HEK293 (cell line): ENCODE measurements around the gene IL2RA.

Experiments
- CTCF ChIA-PET: fragments of 350-600 bp; formaldehyde crosslinking; extraction: SDS; loops from one replicate; lab custom pipeline; 2021; ENCODE audit warnings: antibody characterized with exemption; lab: Yijun Ruan, JAX
- POLR2A ChIA-PET: fragments of 300-600 bp; formaldehyde crosslinking; extraction: SDS; loops from one replicate; lab custom pipeline; 2020; ENCODE audit warnings: antibody characterized with exemption, inconsistent platforms; lab: Yijun Ruan, JAX
- H3K27ac ChIP-seq: fragments of 200-500 bp; sonication (Bioruptor generic); 2 replicates; pipeline ENCODE4 v1.5.1; 2014; ENCODE audit warnings: low read depth, low read length, control low read depth, inconsistent platforms; ENCODE audit errors: extremely low read depth
- H3K36me3 ChIP-seq, 2 experiments: fragments of 200-500 bp in 1 of 2; sonication (Bioruptor generic) in 1 of 2; 1 replicate in 1 of 2; 2 replicates in 1 of 2; pipeline ENCODE4 v1.5.1; 2014 to 2017; ENCODE audit warnings: inconsistent platforms in 2 of 2, low read length in 2 of 2; ENCODE audit not compliant: control insufficient read depth in 2 of 2, insufficient read depth in 1 of 2
- H3K4me1 ChIP-seq: fragments of 200-500 bp; sonication (Bioruptor generic); 2 replicates; pipeline ENCODE4 v1.5.1; 2014; ENCODE audit warnings: mild to moderate bottlenecking, low read length, inconsistent platforms; ENCODE audit not compliant: control insufficient read depth, insufficient read depth
- H3K4me3 ChIP-seq: 2 replicates; pipeline ENCODE4 v1.5.1; 2011; ENCODE audit warnings: low read depth, mild to moderate bottlenecking, control low read depth, low read length, moderate library complexity
- H3K9me3 ChIP-seq: fragments of 200-500 bp; sonication (Bioruptor generic); 2 replicates; pipeline ENCODE4 v1.5.1; 2014; ENCODE audit warnings: low read depth, low read length, inconsistent platforms; ENCODE audit not compliant: control insufficient read depth, insufficient read depth
- GLI4 ChIP-seq: fragments of 450-650 bp; formaldehyde crosslinking; IDR thresholded peaks from 2 replicates; pipeline ENCODE4 v1.5.1; 2016; ENCODE audit warnings: missing biosample characterization, missing genetic modification characterization
- ZBTB1 ChIP-seq: fragments of 450-650 bp; formaldehyde crosslinking; IDR thresholded peaks from 2 replicates; pipeline ENCODE4 v1.5.1; 2016; ENCODE audit warnings: missing biosample characterization, missing genetic modification characterization
- ZBTB11 ChIP-seq: fragments of 450-650 bp; formaldehyde crosslinking; conservative IDR thresholded peaks from 2 replicates; pipeline ENCODE4 v1.5.1; 2016; ENCODE audit warnings: low read depth, missing biosample characterization, missing genetic modification characterization
- ZFP41 ChIP-seq: fragments of 450-650 bp; formaldehyde crosslinking; IDR thresholded peaks from 2 replicates; pipeline ENCODE4 v1.5.1; 2016; ENCODE audit warnings: missing biosample characterization, missing genetic modification characterization, borderline replicate concordance
- ZNF266 ChIP-seq: fragments of 450-650 bp; formaldehyde crosslinking; IDR thresholded peaks from 2 replicates; pipeline ENCODE4 v1.5.1; 2016; ENCODE audit warnings: missing biosample characterization, missing genetic modification characterization, low read depth
- ZNF302 ChIP-seq: fragments of 450-650 bp; formaldehyde crosslinking; IDR thresholded peaks from 2 replicates; pipeline ENCODE4 v1.5.1; 2016; ENCODE audit warnings: missing biosample characterization, missing genetic modification characterization, low read depth
- ZNF341 ChIP-seq: fragments of 450-650 bp; formaldehyde crosslinking; IDR thresholded peaks from 2 replicates; pipeline ENCODE4; 2016; ENCODE audit warnings: low read depth, missing biosample characterization, missing genetic modification characterization
- ZNF510 ChIP-seq: fragments of 450-650 bp; formaldehyde crosslinking; IDR thresholded peaks from 2 replicates; pipeline ENCODE4 v1.5.1; 2018; ENCODE audit warnings: mild to moderate bottlenecking, missing genetic modification characterization, missing biosample characterization; ENCODE audit not compliant: insufficient replicate concordance
- ZNF600 ChIP-seq: fragments of 450-650 bp; formaldehyde crosslinking; IDR thresholded peaks from 2 replicates; pipeline ENCODE4 v1.5.1; 2016; ENCODE audit warnings: missing biosample characterization, missing genetic modification characterization
- ZNF624 ChIP-seq: fragments of 450-650 bp; formaldehyde crosslinking; IDR thresholded peaks from 2 replicates; pipeline ENCODE4 v1.5.1; 2017; ENCODE audit warnings: missing biosample characterization, missing genetic modification characterization
- ZNF664 ChIP-seq: fragments of 450-650 bp; formaldehyde crosslinking; IDR thresholded peaks from 2 replicates; pipeline ENCODE4 v1.5.1; 2016; ENCODE audit warnings: missing biosample characterization, missing genetic modification characterization
- ZNF670 ChIP-seq: fragments of 450-650 bp; formaldehyde crosslinking; IDR thresholded peaks from 2 replicates; pipeline ENCODE4 v1.5.1; 2016; ENCODE audit warnings: missing biosample characterization, missing genetic modification characterization, low read depth
- ZNF785 ChIP-seq: fragments of 450-650 bp; formaldehyde crosslinking; IDR thresholded peaks from 2 replicates; pipeline ENCODE4 v1.5.1; 2016; ENCODE audit warnings: missing biosample characterization, missing genetic modification characterization
- ZNF830 ChIP-seq: fragments of 450-650 bp; IDR thresholded peaks from 2 replicates; pipeline ENCODE4 v1.5.0; 2018; ENCODE audit warnings: missing biosample characterization, missing genetic modification characterization, low read depth, mild to moderate bottlenecking, moderate library complexity
- TF ChIP-seq, protein P1 (sequence below): fragments of 450-650 bp; formaldehyde crosslinking; IDR thresholded peaks from 2 replicates; pipeline ENCODE4 v1.5.1; 2017; ENCODE audit warnings: missing biosample characterization, missing genetic modification characterization
- TF ChIP-seq, protein P2 (sequence below): fragments of 450-650 bp; formaldehyde crosslinking; IDR thresholded peaks from 2 replicates; pipeline ENCODE4 v1.5.1; 2017; ENCODE audit warnings: missing biosample characterization, missing genetic modification characterization

IL2RA gene

GRCh38 chr10:5971886-5972285 lies 90.3 kb downstream of the IL2RA start:
- ChIA-PET CTCF (interaction anchor here (0.5 to 0.7 kb wide), 3 partner anchors 16 to 115 kb away, joined by 3 read pairs; partner anchors contain the start of genes ANKRD16 and FBH1), POLR2A (no interaction called here)
- Histone ChIP-seq H3K27ac (no peak overlapping the region), H3K4me1 (no peaks in the 10 kb centered on the region), H3K4me3 (no peak overlapping the region), H3K36me3 (no peaks in the 10 kb centered on the region), H3K9me3 (no peaks in the 10 kb centered on the region)
- no peak for TF ChIP-seq ZNF785 (tag by site-specific recombination)
- TF ChIP-seq GLI4 (tag by site-specific recombination) = no peak
- TF ChIP-seq ZBTB11 = no peak
- no peak for TF ChIP-seq ZFP41
- no peak for TF ChIP-seq ZNF664 (tag by site-specific recombination)
- TF ChIP-seq ZNF670 (tag by site-specific recombination) = no peak
- no peak for TF ChIP-seq ZNF510
- no peak for TF ChIP-seq ZNF624 (tag by site-specific recombination)
- no peak for TF ChIP-seq ZNF341 (tag by site-specific recombination)
- TF ChIP-seq, protein P1, sequence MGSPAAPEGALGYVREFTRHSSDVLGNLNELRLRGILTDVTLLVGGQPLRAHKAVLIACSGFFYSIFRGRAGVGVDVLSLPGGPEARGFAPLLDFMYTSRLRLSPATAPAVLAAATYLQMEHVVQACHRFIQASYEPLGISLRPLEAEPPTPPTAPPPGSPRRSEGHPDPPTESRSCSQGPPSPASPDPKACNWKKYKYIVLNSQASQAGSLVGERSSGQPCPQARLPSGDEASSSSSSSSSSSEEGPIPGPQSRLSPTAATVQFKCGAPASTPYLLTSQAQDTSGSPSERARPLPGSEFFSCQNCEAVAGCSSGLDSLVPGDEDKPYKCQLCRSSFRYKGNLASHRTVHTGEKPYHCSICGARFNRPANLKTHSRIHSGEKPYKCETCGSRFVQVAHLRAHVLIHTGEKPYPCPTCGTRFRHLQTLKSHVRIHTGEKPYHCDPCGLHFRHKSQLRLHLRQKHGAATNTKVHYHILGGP (tag by site-specific recombination) = no peak
- TF ChIP-seq ZNF830 (tag by site-specific recombination) = no peak
- TF ChIP-seq, protein P2, sequence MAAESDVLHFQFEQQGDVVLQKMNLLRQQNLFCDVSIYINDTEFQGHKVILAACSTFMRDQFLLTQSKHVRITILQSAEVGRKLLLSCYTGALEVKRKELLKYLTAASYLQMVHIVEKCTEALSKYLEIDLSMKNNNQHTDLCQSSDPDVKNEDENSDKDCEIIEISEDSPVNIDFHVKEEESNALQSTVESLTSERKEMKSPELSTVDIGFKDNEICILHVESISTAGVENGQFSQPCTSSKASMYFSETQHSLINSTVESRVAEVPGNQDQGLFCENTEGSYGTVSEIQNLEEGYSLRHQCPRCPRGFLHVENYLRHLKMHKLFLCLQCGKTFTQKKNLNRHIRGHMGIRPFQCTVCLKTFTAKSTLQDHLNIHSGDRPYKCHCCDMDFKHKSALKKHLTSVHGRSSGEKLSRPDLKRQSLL (tag by site-specific recombination) = no peak
- TF ChIP-seq ZNF266 (tag by site-specific recombination) = no peak
- no peak for TF ChIP-seq ZNF302 (tag by site-specific recombination)

DNA sequence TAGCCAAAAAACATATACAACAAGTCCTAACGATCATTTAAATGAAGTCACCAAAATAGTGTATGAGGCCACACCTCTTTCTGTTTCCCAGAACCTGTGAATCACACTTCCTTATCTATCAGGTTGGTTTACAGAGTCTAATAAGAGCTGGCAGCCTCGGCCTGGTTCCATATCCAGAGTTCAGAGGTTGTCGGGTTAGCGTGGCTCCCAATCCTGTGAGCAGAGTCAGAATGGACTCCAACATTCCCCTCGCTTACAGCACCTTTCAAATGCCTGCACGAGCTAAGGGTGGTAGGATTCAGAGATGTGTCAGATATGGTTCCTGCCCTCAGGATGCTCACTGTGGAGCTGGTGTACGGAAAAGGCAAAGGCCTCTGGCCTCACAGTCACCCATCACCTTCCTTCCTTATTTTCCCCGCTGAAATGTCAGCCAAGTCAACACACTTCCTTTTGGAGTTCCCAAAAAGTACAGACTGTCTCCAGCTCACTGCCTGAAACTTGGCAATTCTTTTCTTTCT lies 90.8 kb downstream of the IL2RA start:
- no peaks in the 10 kb centered on the region for H3K4me1 ChIP-seq
- CTCF ChIA-PET = interaction anchor here (0.5 to 0.7 kb wide), 3 partner anchors 17 to 82 kb away, joined by 3 read pairs; partner anchors contain the start of genes ANKRD16 and FBH1
- no peaks in the 10 kb centered on the region for H3K36me3 ChIP-seq
- TF ChIP-seq ZBTB11 (no peak), ZBTB1 (tag by site-specific recombination) (no peak), ZNF600 (peak; percentile 23; the same call in 1 of the 2 replicates)
- no peaks in the 10 kb centered on the region for H3K9me3 ChIP-seq
- POLR2A ChIA-PET = no interaction called here
- H3K4me3 ChIP-seq = no peak overlapping the region
- no peak overlapping the region for H3K27ac ChIP-seq
